A172 (cell line): ENCODE results near the gene KBTBD12. TPM values are rescaled to one million over a fixed set of nuclear protein-coding genes. Genes with fewer than 3 reads are reported as not detected.

Source experiments
- DNase-seq: peaks from one replicate; pipeline ENCODE4 v3.0.0-alpha.2; 2015; ENCODE audit warnings: low spot score
- total RNA-seq: library from RNA; depleted of rRNA; stranded (reverse); fragments of >200 nt; shearing (Covaris generic); gene quantifications from 2 replicates; pipeline ENCODE4 v1.2.3, GENCODE V29; 2014

Gene KBTBD12
- total RNA-seq, 1 experiment from 2014 or later: not detected

DNA sequence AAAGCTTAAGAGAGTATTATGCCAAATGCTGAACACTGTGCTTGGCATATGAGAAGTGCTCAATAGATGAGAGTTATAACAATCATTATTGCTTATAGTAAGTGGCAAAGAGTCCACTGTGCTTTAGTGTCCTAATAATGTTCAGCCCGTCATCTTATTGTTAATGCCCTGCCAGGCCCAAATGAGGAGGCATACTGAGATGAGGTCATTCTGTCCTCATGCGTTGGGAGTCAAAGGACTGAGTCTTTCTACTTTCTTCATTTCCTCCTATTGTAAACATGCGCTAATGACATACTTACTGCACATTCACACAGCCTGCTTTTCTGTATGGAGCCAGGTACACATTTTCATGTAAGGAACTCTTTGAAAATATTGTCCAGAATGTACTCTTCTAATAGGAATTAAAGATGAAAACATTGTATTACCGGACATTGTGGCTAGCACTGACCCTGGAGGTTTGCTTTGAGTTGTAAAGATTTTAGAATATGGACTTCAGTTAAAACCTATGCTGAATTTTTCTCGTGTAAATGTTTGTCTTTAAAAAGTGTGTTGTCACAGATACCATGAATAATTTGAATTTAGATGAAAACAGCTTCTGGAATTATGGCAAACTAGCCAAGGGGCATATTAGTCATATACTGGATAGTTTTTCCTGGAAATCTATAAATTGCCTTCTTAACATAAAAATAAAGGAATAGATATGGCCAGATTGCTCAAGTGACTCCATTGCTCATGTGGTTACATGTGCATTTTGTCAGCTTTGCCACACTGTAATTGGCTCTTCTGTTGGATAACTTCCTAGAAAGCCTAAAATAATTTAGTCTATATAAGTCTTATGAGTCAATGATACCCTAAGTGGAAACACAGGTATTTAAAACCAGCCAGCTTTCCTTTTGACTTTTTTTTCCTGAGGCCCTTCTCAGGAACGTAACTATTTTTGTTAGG is 38.3 kb downstream of the KBTBD12 start:
- DNase-seq: no peak

DNA sequence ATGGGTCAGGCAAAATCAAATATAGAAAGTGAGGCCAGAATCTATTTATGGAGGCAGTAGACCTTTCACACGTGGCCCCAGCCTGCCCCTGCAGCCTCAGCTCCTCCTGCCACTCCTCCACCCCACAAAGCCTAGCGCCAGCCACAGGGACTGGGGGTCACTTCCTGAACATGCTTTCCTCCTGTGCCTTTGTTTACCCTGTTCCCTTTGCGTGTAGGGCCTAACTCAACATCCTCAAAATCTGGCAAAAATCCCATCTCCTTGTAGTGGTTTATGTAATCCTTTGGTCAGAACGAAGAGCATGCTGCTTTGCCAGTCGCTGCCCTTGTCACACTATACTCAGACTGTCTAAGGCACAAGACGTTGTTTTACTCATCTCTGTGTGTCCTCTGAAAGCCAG is 39.6 kb downstream of the KBTBD12 start:
- DNase-seq: no peak

DNA sequence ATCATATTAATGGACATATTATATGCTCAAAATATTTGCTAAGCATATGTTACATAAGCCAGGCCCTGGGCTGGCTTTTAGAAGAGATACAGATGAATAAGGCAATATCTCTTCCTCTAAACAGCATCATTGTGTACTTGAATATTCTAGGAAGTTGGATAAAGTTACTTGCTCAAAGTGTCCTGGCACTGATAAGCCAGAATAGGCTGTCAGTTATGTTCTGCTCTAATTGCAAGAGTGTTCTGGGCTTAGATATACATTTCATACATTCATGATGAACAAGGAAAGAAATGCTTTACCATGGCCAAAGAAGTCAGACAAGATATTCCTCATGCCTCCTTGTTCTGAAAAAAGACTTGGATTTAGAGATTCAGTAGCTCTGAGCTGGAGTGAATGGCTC is 40.7 kb downstream of the KBTBD12 start:
- no peak for DNase-seq

DNA sequence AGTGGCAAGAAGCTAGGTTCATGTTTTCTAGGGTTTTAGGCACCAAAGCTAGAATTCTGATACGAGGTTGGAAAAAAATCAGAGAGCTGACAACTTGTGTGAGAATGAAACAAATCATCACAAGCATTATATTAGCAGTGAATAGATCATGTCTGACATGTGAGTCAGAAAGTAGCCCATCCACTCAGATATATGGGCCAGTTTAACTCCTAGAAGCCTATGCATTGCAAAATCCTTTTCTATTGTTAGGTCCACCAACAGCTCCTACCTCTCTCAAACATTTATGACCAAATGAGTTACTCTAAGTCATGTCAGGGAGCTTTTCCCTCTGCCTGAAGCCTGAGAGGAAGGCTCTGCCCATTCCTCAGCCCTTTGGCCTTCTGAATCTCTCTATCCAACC is 44.0 kb downstream of the KBTBD12 start:
- DNase-seq: no peak

DNA sequence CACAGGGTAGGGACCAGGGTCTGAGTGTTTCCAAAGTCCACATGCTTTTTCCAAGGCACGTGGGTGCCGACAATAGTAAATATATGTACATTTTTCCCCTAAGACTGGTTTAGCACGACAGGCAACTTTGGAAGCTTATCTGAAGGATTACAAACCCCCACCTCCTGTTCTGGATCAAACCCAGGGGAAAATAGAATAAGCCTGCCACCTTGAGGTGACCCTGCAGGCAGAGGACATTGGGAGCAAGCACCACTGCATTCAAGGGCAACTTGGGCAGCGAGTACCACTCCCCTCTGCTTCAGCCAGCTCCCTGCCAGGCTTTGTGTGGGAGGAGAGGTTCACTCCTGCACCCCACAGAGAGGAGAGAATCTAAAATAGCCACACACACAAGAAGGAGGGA is 44.8 kb downstream of the KBTBD12 start:
- peak; percentile 42 for DNase-seq

DNA sequence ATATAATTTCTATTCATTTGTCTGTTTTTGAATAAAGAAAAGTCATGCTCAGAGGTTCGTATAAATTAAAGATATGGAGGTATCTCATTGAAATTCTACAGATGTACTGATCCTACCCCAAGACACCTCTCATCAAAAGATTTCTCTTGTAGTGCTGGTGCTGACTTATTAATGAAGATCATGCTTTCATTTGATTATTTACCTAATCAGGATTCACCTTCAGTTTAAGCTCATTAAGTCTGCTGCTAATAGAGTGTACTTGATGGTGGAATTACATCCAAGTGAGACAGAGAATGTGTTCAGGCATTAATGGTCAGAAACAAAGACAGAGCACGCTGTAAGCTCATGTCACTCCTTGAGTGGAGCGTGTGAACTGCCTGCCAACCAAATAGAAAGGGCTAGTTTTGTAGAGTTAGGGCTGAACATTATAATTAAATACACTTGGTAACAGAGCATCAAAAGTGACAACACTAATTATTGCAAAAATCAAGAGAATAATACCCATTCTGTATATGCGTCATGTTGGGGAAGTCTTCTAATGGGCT is 45.5 kb downstream of the KBTBD12 start:
- no peak for DNase-seq

DNA sequence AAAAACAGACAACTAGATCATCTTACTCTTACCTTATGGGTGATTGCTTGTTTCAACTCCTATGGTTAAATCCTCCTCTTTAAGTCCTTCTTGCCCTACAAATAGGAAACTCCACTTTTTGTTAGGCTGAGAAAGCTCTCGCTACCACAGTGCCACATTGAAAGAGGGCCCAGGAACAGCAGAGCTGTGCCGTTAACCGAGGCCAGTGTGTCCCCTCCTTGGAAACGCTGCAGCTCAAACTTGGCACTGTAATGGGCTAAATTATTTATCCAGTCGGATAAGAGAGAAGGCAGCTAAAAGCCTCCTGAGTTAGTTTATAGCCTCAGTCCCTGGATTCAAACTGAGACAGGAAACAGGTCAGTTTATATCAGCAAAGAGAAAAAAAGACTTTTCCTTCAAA is 46.1 kb downstream of the KBTBD12 start:
- no peak for DNase-seq

DNA sequence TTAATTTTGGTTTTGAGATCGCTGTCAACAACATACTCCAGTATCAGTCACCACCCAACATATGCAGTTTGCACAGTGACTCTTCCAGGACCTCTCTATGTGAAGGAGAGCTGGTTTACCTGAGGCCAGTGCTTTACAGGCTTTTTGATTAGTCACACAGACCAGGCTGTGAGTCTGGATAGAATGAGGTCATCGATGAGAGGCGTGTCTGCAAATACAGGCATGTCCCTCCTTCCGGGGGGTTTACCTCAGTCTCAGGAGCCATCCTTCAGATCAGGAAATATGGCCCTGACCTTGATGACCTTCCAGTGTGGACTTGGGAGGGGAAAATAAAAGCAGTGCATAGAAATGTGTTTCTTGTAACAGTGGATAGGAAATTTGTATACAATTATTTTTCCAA is 46.9 kb downstream of the KBTBD12 start:
- peak; percentile 83 for DNase-seq

DNA sequence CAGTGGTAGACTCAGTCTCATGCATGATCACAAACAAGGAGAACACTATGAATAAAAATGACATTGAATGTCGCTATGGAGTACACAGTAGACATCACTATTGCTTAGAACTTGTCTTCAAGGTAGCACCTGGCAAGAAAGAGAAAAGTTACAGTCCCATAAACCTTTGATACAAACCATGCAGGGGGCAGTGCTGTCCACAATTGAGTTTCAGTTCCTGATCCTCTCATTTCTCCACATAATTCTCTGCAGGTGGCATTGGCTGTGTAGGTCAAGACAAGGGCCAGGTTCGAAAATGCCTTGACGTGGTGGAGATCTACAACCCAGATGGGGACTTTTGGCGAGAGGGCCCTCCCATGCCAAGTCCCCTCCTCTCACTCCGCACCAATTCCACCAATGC is 47.9 kb downstream of the KBTBD12 start:
- no peak for DNase-seq

DNA sequence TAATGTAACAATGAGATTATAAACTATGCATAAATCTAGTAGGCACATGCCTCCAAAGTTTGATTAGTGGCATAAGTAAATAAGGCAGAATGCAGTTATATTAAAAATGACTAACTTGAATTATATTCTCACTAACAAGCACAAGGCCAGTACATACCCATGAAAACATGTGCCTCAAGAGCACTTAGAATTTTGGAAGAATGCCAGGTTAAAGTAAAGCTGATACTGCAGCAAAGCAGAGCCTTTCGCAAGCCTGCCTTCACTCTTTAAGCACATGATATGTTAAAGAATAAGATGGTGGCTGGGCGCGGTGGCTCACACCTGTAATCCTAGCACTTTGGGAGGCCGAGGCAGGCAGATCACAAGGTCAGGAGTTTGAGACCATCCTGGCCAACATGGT is 49.0 kb downstream of the KBTBD12 start:
- DNase-seq: no peak

DNA sequence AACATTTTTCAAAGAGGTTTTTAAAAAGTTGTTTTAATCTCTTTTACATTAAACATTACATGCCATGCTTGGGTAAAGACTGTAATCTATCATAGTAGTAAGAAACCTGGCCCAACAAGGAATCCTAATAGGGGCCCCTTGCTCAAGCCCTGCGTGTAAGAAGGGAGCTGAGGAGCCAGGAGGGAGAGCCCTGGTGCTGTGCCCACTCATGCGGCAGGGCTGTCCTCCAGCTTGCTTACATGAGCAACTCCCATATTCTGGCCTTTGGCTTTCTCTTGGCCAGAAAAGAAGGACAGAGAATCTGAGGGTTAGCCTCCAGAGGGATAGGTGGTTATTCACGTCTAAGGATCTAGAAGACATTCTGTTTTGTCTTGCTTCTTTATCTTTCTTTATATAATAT is 49.8 kb downstream of the KBTBD12 start:
- no peak for DNase-seq

DNA sequence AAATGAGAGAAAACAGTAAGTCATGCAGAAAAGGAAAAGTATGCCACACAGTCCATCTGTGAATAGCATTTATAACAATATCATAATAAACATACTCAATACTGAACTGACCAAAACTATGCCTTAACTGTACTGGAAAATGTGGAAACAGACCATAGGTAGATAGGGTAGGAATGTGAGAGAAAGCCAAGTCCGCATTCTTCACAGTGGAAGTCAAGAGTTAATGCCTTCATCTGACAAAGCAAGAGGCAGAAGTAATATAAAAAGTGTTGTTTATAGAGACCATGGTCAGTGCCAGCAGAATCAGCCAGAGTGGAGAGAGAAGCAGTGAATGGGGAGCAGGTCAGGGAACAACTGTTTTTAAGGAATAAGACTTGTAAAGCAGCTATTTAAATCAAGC is 52.3 kb downstream of the KBTBD12 start:
- DNase-seq: no peak

DNA sequence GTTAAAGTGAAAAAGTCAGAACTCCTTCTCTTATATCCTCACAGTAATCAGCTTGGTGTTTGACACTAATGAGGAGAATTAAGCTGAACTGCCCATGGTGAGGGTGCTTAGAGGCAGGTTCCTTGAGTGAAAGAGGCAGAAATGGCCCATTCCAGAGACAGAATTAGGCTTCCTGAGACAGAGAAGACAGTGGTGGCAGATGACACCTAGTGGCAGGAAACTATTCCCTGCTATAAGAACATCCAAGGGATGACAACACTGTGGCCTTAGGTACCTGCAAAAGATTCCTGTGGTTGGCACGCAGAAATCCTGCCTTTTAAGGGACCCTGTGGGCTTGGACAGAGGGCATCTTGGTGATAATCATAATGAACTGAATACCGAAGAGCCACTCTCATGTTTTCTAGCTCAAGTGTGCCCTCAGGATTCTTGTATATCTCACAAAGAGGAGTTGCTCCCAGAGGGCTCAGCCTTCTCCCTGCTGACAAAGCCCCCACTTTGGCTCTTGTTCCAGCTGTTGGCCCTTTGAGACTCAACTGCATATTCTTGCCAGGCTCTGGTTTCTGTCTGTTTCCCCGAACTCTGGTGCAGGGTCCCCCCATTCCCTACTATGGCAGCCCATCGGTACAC is 56.0 kb downstream of the KBTBD12 start:
- peak; percentile 66 for DNase-seq

DNA sequence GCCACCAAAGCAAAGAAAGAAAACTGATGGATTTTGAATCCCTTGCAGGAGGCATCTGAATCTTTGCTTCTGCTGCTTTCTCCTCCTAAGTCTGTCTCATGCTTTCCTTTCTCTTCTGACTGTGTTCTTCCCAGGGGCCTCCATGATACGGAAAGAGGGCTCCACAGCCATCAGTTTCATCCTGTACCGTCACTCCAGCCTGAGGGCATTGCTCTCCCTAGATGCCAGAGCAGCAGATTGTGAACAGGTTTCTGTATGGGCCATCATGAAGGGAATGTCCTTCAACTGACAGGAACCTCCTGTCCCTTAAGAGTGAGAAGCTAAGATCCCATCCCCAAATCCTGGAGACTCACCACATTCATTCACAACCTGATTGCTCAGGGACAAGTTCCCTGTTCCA is 59.2 kb downstream of the KBTBD12 start:
- DNase-seq: no peak

DNA sequence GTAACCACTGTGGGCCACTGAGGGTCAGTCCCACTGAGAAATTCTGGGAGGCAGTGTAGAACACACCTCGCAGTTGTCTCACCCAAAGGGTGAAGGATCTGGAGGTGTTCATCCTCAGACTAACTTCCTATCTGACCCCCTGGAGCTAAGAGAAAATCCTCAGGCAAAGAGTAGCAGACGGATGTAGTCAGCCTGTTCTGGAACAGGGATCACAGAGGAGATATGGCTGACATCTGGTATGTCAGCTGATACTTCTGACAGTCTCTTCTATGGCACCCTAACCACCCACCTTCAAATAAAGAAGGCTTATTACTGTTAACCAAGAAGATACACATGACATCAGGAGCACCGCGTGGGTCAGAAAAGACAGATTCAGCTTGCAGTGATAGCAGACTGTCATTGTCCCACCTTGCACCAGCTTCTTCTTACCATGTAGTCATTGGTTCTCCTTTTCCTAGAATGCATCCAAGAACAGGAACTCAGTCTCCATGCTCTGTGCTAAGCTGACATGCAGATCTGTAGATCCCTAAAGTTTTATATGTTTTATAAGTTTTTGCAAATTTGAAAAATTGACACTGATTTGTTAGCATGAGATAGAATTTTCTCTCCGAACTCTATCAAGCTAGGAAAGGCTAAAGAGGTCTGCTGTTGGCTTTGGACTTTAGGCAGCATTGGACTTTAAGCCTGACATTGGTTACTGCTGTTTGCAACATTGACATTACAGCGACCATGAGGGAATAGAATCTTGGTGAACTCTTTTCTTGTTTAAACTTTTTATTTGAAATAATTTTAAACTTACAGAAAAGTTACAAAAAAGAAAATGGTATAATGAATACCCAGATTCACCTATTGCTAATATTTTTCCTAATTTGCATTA is 60.4 kb downstream of the KBTBD12 start:
- no peak for DNase-seq

DNA sequence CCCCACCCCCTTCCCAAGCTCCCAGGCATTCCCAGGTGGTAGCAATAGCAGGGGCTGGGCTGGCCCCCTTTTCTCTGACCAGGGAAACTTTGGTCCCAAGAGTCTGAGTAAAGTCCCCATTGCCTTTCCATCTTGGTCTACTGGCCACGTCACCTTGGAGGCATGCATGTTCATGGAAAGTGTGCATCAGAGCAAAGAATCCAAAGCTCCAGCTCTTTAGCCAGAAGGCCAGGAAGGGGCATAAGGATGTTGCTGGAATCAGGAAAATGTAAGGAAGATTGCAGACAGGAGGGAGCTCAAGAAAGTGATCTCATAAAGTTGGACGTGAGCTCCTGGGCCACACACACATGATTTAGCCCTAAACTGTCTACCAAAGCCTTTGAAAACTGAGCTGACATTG is 63.6 kb downstream of the KBTBD12 start:
- no peak for DNase-seq

DNA sequence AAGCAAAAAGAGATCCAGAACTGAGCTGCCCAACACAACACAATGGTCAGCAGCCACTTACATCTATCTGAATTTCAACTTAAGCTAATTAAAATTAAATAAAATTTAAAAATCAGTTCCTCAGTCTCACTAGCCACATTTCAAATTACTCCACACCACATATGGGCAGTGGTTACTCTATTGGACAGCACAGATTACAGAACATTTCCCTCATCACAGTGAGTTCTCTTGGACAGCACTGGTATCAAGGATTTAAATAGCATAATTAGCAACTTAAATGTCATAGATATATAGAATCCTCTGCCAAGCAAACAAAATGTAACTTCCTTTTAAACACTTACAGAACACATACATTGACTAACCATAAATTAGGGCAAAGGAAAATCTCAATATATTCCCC is 64.4 kb downstream of the KBTBD12 start:
- DNase-seq: no peak

DNA sequence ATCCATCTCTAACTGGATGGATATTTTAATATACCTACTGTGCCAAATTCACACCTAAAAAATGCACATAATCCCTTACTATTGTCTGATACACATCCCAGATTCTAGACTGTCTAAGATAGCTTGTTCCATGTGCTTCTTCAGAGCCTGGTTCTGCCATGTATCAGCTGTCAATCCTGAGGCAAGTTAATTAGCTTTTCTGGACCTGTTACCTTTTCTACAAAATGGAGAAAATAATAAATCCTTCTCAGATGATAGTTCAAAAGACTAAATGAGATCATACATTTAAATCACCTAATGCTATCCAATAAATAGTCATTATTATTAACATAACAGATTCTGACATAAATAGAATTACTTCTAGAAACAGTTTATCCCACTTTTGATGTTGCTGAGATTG is 66.1 kb downstream of the KBTBD12 start:
- no peak for DNase-seq

DNA sequence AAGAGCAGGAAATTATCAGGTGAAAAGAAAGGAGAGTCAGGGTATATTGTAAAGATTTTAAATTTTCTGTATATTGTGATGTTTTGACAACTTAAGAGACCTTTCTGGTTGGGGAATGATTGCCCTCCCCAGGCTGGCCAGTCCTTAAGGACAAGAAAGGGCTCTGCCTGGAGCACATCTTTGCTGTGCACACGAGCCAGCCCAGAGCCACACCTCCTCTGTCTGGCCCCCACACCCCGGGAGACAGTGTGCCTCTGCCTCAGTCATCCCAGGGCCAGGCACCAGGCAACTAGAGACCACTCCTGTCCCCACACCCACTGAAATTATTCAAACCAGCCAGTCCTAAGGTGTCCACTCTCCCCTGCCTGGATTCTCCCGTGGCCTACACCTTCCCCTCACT is 67.1 kb downstream of the KBTBD12 start:
- DNase-seq: no peak

DNA sequence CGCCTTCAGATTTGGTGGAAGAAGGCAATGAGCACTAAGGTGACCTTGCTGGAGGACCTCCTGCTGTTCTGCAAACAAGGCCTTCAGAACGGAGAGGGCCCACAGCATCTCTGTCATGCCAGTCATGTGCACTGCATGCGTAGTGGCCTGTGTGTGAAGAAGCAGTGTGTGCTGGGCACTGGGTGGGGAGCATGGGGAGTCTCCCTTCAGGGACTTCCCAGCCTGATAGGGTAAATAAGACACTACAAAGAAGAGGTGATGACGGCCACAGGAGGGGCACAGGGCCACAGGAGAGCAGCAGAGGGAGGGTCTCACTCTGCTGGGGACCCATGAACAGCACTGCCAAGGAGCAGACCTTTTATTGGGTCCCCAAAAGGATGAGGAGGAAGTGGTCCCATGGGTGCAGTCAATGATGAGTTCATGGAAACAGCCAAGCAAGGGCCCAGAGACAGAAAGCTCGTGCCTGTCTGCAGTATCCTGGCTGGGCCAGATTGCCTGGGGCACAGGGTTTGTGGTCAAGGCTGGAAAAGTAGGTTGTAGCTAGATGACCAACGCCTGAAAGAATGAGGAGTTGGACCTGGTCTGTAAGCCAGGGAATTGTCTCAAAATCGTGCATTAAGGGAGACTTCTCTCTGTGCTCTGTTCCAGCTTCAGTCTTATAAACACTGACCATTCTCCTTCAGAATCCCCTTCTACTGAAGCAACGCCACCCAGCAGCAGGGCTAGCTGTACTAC is 69.4 kb downstream of the KBTBD12 start:
- DNase-seq: no peak

DNA sequence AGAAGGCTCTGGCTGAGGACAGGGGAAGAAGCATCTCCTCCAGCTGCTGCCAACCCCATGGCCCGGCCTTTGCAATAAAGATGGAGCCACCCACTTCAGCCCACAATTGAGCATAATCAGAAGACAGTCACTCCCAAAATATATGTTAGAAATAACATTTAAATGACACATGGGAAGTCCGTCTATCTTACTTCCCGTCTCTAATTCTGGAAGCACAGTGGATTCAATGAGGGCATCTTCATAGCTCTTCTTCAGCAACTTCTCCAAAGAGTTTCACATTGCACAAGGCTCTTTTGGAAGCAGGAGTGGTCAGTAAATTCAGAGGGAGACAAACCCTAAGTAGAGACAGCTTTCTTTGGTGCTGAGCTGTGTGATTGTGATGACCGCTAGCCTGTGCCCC is 70.2 kb downstream of the KBTBD12 start:
- DNase-seq: no peak
